ENCODE results near the gene LCE1D.

GRCh38 chr1:152753586-152753985, 42.9 kb upstream of the LCE1D start:
- TF ChIP-seq, protein P1, sequence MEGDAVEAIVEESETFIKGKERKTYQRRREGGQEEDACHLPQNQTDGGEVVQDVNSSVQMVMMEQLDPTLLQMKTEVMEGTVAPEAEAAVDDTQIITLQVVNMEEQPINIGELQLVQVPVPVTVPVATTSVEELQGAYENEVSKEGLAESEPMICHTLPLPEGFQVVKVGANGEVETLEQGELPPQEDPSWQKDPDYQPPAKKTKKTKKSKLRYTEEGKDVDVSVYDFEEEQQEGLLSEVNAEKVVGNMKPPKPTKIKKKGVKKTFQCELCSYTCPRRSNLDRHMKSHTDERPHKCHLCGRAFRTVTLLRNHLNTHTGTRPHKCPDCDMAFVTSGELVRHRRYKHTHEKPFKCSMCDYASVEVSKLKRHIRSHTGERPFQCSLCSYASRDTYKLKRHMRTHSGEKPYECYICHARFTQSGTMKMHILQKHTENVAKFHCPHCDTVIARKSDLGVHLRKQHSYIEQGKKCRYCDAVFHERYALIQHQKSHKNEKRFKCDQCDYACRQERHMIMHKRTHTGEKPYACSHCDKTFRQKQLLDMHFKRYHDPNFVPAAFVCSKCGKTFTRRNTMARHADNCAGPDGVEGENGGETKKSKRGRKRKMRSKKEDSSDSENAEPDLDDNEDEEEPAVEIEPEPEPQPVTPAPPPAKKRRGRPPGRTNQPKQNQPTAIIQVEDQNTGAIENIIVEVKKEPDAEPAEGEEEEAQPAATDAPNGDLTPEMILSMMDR (IDR thresholded peaks at IDR 0.05): no peak
- no peak for TF ChIP-seq POLR2A (IDR thresholded peaks at IDR 0.05)
